Activated gamma-delta T cell treated with Interleukin-2 at 50 U/mL for 16 hours (primary cell): ENCODE measurements around the gene EEA1.

ENCODE experiments used
- DNase-seq: peaks from one replicate; pipeline ENCODE4 v3.0.0-alpha.2; 2020

Gene EEA1

GRCh38 chr12:92740411-92740810 lies 188.7 kb downstream of the EEA1 start:
- no peak for DNase-seq

- no peak for DNase-seq
Observed at GRCh38 chr12:92739113-92739512, 190.0 kb downstream of the EEA1 start.

- no peak for DNase-seq
Observed at GRCh38 chr12:92737855-92738850, 190.9 kb downstream of the EEA1 start.

GRCh38 chr12:92736605-92737004 lies 192.5 kb downstream of the EEA1 start:
- DNase-seq, result no peak

GRCh38 chr12:92735131-92735721 lies 193.9 kb downstream of the EEA1 start:
- DNase-seq, result no peak

- DNase-seq, result no peak
Observed at GRCh38 chr12:92733661-92734060, 195.4 kb downstream of the EEA1 start.

- no peak for DNase-seq
Observed at GRCh38 chr12:92733181-92733580, 195.9 kb downstream of the EEA1 start.

- DNase-seq, result no peak
Observed at GRCh38 chr12:92732716-92733115, 196.4 kb downstream of the EEA1 start.

GRCh38 chr12:92732216-92732615 lies 196.9 kb downstream of the EEA1 start:
- DNase-seq, result no peak

- DNase-seq, result no peak
Observed at GRCh38 chr12:92730758-92731157, 198.3 kb downstream of the EEA1 start.

GRCh38 chr12:92729773-92730305 lies 199.3 kb downstream of the EEA1 start:
- DNase-seq, result no peak

- DNase-seq, result no peak
Observed at GRCh38 chr12:92726850-92727249, 202.2 kb downstream of the EEA1 start.

GRCh38 chr12:92722897-92723296 lies 206.2 kb downstream of the EEA1 start:
- DNase-seq, result no peak

- no peak for DNase-seq
Observed at GRCh38 chr12:92721656-92722055, 207.4 kb downstream of the EEA1 start.

- no peak for DNase-seq
Observed at GRCh38 chr12:92721130-92721529, 208.0 kb downstream of the EEA1 start.
